Putamen (tissue), 1 donor: Measurements from ENCODE around the gene CCNE1.
"Not testable (repeated sequence)": the region's sequence is repeated elsewhere in the genome, so short reads cannot be mapped to it uniquely, and the experiment has no call there.

Source experiments
- DNase-seq: peaks from one replicate; pipeline ENCODE4 v3.0.0-alpha.2; 2016; ENCODE audit warnings: low spot score

CCNE1 gene

DNA sequence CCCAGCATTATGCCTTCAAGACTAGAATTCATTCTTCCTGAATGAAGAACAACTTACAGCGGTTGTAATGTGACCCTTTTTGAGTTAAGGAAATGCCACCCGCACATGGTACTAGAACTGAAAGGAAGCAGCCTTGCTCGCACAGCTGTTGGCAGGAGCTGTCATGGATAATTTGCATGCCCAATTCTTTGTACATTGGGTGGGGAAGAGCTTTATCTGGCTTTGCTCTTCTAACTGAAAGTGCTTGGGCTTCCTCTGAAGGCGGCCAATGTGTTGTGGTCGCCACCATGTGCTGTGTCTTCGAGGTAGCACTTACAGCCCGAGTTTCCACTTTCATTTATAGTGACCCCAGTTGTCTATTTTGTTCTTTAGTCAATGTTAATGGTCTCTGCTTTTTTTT, 3.4 kb downstream of the CCNE1 start:
- no peak for DNase-seq

DNA sequence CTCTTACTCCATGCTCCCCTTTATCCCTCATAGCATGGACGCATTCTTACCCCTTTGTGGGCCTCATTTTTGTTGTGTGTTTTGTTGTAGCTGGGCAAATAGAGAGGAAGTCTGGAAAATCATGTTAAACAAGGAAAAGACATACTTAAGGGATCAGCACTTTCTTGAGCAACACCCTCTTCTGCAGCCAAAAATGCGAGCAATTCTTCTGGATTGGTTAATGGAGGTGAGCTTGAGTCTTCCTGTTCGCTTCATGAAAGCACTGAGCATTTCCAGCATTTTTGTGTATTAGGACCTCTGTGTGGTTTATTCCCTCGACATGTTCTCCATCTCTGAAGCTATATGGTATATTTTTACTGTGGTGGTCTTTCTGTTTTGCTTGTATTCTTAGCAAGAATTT, 5.5 kb downstream of the CCNE1 start:
- no peak for DNase-seq

- DNase-seq, result no peak
These were observed 7.5 kb downstream of the CCNE1 start for GRCh38 chr19:29819300-29819699.

DNA sequence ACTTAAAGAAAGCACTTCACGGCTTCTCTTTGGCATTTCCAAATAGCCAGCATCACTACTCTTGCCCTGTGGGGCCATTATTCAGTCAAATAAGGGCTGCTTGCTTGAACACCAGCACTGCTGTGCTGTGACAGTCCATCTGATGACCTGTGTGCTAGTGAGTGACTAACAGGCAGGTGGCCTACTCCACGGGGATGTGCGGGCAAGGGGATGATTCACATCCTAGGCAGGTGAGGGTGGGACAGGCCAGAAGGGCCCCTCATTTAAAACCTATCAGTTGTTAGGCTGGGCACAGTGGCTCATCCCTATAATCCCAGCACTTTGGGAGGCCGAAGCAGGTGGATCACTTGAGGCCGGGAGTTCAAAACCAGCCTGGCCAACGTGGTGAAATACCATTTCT, 8.2 kb downstream of the CCNE1 start:
- no peak for DNase-seq

DNA sequence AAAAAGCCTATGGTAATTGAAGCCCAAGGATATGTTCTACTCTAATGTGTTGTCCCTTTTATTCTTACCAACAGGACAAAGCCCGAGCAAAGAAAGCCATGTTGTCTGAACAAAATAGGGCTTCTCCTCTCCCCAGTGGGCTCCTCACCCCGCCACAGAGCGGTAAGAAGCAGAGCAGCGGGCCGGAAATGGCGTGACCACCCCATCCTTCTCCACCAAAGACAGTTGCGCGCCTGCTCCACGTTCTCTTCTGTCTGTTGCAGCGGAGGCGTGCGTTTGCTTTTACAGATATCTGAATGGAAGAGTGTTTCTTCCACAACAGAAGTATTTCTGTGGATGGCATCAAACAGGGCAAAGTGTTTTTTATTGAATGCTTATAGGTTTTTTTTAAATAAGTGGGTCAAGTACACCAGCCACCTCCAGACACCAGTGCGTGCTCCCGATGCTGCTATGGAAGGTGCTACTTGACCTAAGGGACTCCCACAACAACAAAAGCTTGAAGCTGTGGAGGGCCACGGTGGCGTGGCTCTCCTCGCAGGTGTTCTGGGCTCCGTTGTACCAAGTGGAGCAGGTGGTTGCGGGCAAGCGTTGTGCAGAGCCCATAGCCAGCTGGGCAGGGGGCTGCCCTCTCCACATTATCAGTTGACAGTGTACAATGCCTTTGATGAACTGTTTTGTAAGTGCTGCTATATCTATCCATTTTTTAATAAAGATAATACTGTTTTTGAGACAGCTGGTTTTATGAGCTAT, 12.0 kb downstream of the CCNE1 start:
- no peak for DNase-seq

- DNase-seq, result not testable (repeated sequence)
These were observed 13.5 kb downstream of the CCNE1 start for GRCh38 chr19:29825263-29825662.

DNA sequence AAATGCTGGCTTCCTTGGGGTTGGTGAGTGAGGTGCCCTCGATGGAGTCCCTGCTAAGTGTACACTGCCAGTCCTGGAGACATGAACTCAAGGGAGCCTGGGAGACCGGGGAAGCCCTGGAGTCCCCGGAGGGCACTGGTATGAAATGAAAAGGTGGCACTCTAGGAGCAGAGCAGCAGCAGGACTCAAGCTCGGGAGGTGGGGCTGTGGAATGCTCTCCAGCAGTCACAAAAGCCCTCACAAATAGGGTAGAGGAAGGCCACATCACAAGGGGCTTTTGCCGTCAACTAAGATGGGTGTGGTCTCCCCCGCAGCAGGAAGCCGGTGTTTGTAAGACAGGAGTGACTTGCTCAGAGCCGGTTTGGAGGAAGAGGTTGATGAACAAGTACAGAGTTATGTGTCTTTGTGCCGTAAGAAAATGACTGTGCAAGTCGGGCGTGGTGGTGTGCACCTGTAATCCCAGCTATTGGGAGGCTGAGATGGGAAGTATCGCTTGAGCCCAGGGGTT, 19.3 kb downstream of the CCNE1 start:
- DNase-seq, result no peak

- DNase-seq, result no peak
These were observed 19.9 kb downstream of the CCNE1 start for GRCh38 chr19:29831686-29832085.

DNA sequence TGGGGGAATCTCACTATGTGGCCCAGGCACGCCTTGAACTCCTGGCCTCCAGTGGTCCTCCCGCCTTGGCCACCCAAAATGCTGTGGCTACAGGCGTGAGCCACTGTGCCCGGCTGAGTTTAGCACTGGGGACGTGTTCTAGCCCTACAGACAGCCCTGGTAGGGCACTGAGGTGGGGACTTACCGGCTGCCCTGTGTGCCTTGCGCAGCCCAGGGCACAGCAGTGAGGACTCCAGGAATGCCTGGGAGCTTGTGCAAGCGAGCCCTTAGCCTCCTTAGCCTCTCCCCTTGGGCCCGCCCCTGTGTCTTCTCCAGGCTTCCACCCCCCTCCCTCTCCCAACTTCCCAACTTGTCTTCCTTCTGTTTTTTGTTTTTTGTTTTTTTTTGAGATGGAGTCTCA, 21.0 kb downstream of the CCNE1 start:
- DNase-seq, result no peak

DNA sequence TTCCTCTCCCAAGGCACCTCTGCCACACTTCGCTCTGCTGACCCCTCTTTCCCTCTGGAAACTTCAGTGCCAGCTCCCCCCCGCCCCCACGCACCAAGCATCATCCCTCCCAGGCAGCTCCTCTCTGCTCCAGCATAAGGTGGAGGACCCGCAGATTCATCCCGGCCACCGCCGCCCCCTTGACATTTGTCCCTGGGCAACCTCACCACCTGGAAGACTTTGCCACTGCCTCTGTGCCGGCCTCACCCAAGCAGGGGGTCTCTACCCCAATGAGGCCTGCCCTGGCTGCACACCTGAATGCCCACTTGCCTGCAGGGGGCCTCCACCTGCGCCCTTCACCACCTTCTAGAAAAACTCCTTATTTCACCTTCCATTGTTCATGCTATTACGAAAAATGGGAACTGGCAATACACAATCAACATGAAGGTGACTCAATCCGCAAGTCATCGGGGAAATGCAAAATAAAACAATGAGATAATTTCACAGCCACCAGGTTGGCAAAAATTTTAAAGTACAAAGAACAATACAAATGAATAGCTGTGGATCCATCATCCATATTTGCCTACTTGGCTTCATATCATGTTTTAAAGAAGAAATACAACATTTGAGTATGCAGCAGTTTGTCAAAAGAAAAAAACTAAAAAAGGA, 21.9 kb downstream of the CCNE1 start:
- DNase-seq, result no peak

- no peak for DNase-seq
These were observed 23.4 kb downstream of the CCNE1 start for GRCh38 chr19:29834991-29835846.

DNA sequence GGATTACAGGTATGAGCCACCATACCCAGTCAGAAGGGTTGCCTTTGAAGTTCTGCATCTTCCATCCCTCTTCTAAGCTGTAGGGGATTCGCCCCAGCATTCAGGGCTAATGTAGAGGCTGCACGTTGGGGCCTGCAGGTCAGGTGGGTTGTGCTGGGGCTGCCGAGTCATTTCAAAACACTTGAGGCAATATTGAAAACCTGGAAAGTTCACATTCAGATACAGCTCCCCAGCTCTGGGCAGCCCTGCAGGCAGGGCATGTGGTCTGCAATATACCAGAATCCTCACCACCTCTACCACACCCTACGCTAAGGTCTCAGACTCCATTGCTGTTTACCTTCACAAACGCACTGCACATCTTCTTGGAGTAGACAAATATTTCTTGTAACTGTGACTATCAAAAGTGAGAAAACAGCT, 24.6 kb downstream of the CCNE1 start:
- no peak for DNase-seq

DNA sequence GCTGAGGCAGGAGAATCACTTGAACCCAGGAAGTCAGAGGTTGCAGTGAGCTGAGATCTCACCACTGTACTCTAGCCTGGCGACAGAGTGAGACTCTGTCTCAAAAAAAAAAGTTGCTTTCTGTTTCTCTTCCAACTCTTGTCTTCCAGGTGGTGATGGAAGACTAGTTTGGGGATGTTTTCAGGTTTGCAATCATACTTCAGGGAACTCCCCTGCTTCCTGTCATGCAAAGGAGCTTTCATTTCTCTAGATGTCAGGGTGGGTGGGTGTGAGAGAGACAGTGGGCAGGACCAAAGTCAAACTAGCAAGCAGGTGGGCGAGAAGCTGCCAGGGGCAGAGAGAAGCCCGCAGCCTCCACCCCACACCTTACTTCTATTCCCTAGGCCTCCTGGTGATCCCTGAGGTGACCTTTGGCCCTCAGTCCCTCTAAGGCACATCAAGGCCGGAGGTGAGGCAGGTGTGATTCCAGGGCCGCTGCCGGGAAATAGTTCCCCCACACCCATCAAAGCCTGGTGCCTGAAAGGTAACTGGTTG, 25.7 kb downstream of the CCNE1 start:
- DNase-seq, result peak; percentile 37

DNA sequence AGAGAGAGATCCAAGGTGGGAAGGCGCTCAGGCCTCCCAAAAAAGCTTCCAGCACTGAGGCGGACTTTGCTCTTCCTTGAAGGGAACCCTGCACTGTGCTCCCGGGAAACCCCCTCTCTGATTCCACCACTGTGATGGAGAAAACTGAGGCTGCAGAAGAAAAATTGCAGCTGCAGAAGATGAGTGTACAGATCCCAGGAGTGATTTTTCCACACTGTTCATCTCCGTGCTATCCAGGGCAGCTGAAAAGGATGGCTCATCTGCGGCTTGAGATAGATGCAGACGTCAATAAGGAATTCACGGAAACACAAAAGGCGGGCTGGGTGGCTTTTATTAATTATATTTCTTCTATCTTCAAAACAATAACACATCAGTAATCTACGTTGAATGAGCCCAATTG, 26.2 kb downstream of the CCNE1 start:
- DNase-seq, result no peak

DNA sequence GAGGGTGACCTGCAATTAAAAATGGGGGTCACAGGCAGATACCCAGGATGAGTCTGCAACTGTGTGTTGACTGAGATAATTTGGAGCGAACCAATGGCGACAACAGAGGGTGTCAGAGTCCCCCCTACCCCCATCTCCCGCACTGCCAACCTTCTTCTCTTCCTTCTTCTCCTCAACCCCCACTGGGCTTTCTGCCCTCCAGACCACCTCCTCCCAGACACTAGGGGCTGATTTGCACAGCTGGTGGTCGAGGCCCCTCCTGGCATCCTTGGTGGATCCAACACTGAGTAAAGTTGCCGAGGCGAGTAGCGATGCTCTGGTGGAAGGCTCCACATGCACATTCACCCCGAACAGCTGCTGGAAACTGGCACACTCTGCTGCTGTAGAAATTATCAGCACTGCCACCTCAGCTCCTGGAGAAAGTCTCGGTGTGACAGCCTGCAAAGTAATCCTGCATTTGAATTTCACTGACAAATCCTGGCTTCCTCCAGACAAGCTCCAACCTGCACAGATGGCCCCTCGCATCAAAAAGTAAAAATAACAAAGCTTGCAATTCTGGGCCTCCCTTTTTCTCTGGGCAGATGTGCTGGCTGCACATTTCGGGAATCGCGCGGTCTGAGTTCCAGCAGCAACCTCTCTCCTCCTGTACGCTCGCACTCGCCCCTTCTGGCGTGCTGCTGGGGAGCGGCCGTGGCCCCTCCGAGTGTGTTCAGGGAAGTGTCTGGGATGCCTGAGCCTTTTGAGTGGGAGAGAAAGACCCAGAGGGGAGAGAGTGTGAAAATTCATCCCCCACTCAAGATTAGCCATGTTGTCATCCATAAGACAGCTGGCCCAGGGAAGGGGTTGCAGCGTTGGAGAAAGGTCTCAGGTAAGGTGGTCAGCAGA, 28.5 kb downstream of the CCNE1 start:
- no peak for DNase-seq

- DNase-seq, result no peak
These were observed 29.4 kb downstream of the CCNE1 start for GRCh38 chr19:29841209-29841558.

GRCh38 chr19:29841559-29842367, 30.0 kb downstream of the CCNE1 start:
- DNase-seq, result no peak

GRCh38 chr19:29842471-29843179, 30.8 kb downstream of the CCNE1 start:
- DNase-seq, result no peak

- DNase-seq, result no peak
These were observed 31.6 kb downstream of the CCNE1 start for GRCh38 chr19:29843180-29844051.
